Activated CD4-positive, alpha-beta memory T cell treated with anti-CD3 and anti-CD28 coated beads, Interleukin-2, amount 10 ng/mL, durations not matched to agents 7 days and 5 days (primary cell): ENCODE results near the gene MRGPRX2. TPM values are rescaled to one million over a fixed set of nuclear protein-coding genes. Genes with fewer than 3 reads are reported as not detected.

Source experiments
- CTCF ChIA-PET: fragments of 350-600 bp; sonication (Branson Sonifier 250); formaldehyde crosslinking; loops from one replicate; lab custom pipeline; 2021; ENCODE audit warnings: antibody characterized with exemption, inconsistent platforms; lab: Charles Lee
- POLR2A ChIA-PET: fragments of 350-600 bp; sonication (Branson Sonifier 250); formaldehyde crosslinking; loops from one replicate; lab custom pipeline; 2021; ENCODE audit warnings: antibody characterized with exemption; lab: Charles Lee
- DNase-seq: peaks from one replicate; pipeline ENCODE4 v3.0.0-alpha.2; 2020
- H3K27ac Mint-ChIP-seq: one replicate; pipeline ENCODE4 v1.8.0; 2021; ENCODE audit warnings: mild to moderate bottlenecking, mixed read lengths
- H3K27me3 Mint-ChIP-seq: one replicate; pipeline ENCODE4 v1.8.0; 2021; ENCODE audit warnings: mixed read lengths
- H3K36me3 Mint-ChIP-seq: one replicate; pipeline ENCODE4 v1.8.0; 2021; ENCODE audit warnings: low read depth, mixed read lengths
- H3K4me1 Mint-ChIP-seq: one replicate; pipeline ENCODE4 v1.8.0; 2021; ENCODE audit warnings: mixed read lengths
- H3K4me3 Mint-ChIP-seq: one replicate; pipeline ENCODE4 v1.8.0; 2021; ENCODE audit warnings: mild to moderate bottlenecking, mixed read lengths
- H3K9me3 Mint-ChIP-seq: one replicate; pipeline ENCODE4 v1.8.0; 2021; ENCODE audit warnings: mixed read lengths
- total RNA-seq, 2 experiments: library from RNA; stranded (reverse); gene quantifications; one replicate each; pipeline ENCODE4 v1.2.3, GENCODE V29; 2021

MRGPRX2 gene
- total RNA-seq, 2 experiments from 2014 or later = not detected

- Mint-ChIP-seq H3K4me1 (peaks cover 9% of the 10 kb centered on the region), H3K36me3 (no peaks in the 10 kb centered on the region), H3K27ac (no peak overlapping the region), H3K27me3 (peaks cover 29% of the 10 kb centered on the region), H3K9me3 (no peaks in the 10 kb centered on the region), H3K4me3 (no peak overlapping the region)
- no peak for DNase-seq
- ChIA-PET CTCF (no interaction called here), POLR2A (no interaction called here)
These were observed 39.7 kb downstream of the MRGPRX2 start for GRCh38 chr11:19020831-19021230.

GRCh38 chr11:19018901-19019300 lies 41.6 kb downstream of the MRGPRX2 start:
- no peak overlapping the region for H3K27ac Mint-ChIP-seq
- POLR2A ChIA-PET = no interaction called here
- no peak for DNase-seq
- H3K27me3 Mint-ChIP-seq = peaks cover 34% of the 10 kb centered on the region
- H3K9me3 Mint-ChIP-seq = no peaks in the 10 kb centered on the region
- no peak overlapping the region for H3K4me3 Mint-ChIP-seq
- no peaks in the 10 kb centered on the region for H3K36me3 Mint-ChIP-seq
- H3K4me1 Mint-ChIP-seq = no peaks in the 10 kb centered on the region
- CTCF ChIA-PET = no interaction called here

GRCh38 chr11:19013181-19013857 lies 47.2 kb downstream of the MRGPRX2 start:
- Mint-ChIP-seq H3K9me3 (no peaks in the 10 kb centered on the region), H3K27ac (no peak overlapping the region), H3K36me3 (no peaks in the 10 kb centered on the region), H3K4me1 (no peaks in the 10 kb centered on the region), H3K4me3 (no peak overlapping the region), H3K27me3 (peaks cover 19% of the 10 kb centered on the region)
- ChIA-PET POLR2A (no interaction called here), CTCF (interaction anchor here (0.7 kb wide), 1 partner anchor 192 kb away, joined by 3 read pairs; no protein-coding TSS in a partner anchor)
- no peak for DNase-seq

- H3K4me1 Mint-ChIP-seq = no peaks in the 10 kb centered on the region
- POLR2A ChIA-PET = no interaction called here
- H3K36me3 Mint-ChIP-seq = no peaks in the 10 kb centered on the region
- DNase-seq = no peak
- H3K27me3 Mint-ChIP-seq = peaks cover 15% of the 10 kb centered on the region
- CTCF ChIA-PET = no interaction called here
- H3K27ac Mint-ChIP-seq = no peak overlapping the region
- no peak overlapping the region for H3K4me3 Mint-ChIP-seq
- H3K9me3 Mint-ChIP-seq = no peaks in the 10 kb centered on the region
These were observed 47.9 kb downstream of the MRGPRX2 start for GRCh38 chr11:19012636-19013035.

Other genes starting within 250 kb of the MRGPRX2 start
- gene MRGPRX1, start 121.3 kb downstream of the MRGPRX2 start, total RNA-seq = not detected
- 10 to 100 TPM; 26.7 to 26.8 TPM for gene ZDHHC13, start 56.5 kb upstream of the MRGPRX2 start, total RNA-seq
- gene CSRP3, start 141.3 kb upstream of the MRGPRX2 start, total RNA-seq = not detected
- gene E2F8, start 180.2 kb upstream of the MRGPRX2 start, total RNA-seq = 10 to 100 TPM; 37.3 to 40.8 TPM